Activated B cell treated with CpG ODN at 0.5 μM for 24 hours (primary cell): ENCODE results near the gene MAD1L1. TPM values are rescaled to one million over a fixed set of nuclear protein-coding genes. Genes with fewer than 3 reads are reported as not detected.

Source experiments
- ATAC-seq: fragments of 200-7000 bp; cut with Tn5 transposase; one replicate; pipeline ENCODE4 v1.10.0; 2021; ENCODE audit warnings: low read depth, mild to moderate bottlenecking, moderate library complexity
- CTCF ChIA-PET: fragments of 350-600 bp; sonication (Branson Sonifier 250); formaldehyde crosslinking; loops from one replicate; lab custom pipeline; 2021; ENCODE audit warnings: antibody characterized with exemption; lab: Charles Lee
- POLR2A ChIA-PET: fragments of 350-600 bp; sonication (Branson Sonifier 250); formaldehyde crosslinking; loops from one replicate; lab custom pipeline; 2021; ENCODE audit warnings: antibody characterized with exemption; lab: Charles Lee
- DNase-seq: peaks from one replicate; pipeline ENCODE4 v3.0.0; 2022
- H3K27ac Mint-ChIP-seq: one replicate; pipeline ENCODE4 v1.8.0; 2020; ENCODE audit warnings: mixed read lengths
- H3K27me3 Mint-ChIP-seq: one replicate; pipeline ENCODE4 v1.8.0; 2021; ENCODE audit warnings: mixed read lengths
- H3K36me3 Mint-ChIP-seq: one replicate; pipeline ENCODE4 v1.8.0; 2021; ENCODE audit warnings: low read depth, mixed read lengths
- H3K4me1 Mint-ChIP-seq: one replicate; pipeline ENCODE4 v1.8.0; 2021; ENCODE audit warnings: mixed read lengths
- H3K4me3 Mint-ChIP-seq: one replicate; pipeline ENCODE4 v1.8.0; 2020; ENCODE audit warnings: mild to moderate bottlenecking, mixed read lengths
- H3K9me3 Mint-ChIP-seq: one replicate; pipeline ENCODE4 v1.8.0; 2020; ENCODE audit warnings: mixed read lengths
- CTCF ChIP-seq: fragments of 200-600 bp; IDR thresholded peaks from one replicate; pipeline ENCODE4 v1.8.0; 2022; ENCODE audit warnings: antibody characterized with exemption, mild to moderate bottlenecking
- intact Hi-C: fragments of 100-400 bp; cut with micrococcal nuclease; formaldehyde crosslinking; loops from one replicate; pipeline ENCODE4 v1.15.1; 2024
- total RNA-seq: library from RNA; stranded (reverse); gene quantifications from 2 replicates; pipeline ENCODE4 v1.2.3, GENCODE V29; 2022

Gene MAD1L1
- total RNA-seq, 1 donor from 2014 or later = 54.6 TPM

DNA sequence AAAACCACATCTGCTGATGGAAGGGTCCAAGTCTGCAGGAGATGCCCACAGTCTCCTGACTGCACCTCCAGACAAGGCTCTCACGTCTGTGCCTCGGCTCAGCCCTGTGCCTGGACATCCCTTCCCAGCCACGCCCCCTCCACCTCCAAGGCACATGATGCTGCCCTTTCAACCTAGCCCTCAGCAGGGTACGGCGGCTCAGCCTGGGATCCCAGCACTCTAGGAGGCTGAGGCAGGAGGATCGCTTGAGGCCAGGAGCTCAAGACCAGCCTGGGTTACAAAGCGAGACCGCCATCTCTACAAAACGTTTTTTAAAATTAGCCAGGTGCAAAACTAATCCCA, 14.3 kb downstream of the MAD1L1 start:
- H3K4me3 Mint-ChIP-seq = no peak overlapping the region
- DNase-seq = no peak
- no peaks in the 10 kb centered on the region for H3K27me3 Mint-ChIP-seq
- H3K27ac Mint-ChIP-seq = no peak overlapping the region
- CTCF ChIA-PET = no interaction called here
- no peaks in the 10 kb centered on the region for H3K4me1 Mint-ChIP-seq
- no peak for TF ChIP-seq CTCF
- POLR2A ChIA-PET = no interaction called here
- H3K9me3 Mint-ChIP-seq = no peaks in the 10 kb centered on the region
- no peak for ATAC-seq
- H3K36me3 Mint-ChIP-seq = peaks cover 90% of the 10 kb centered on the region
- intact Hi-C loops = no loop called here

GRCh38 chr7:2217716-2218443, 14.9 kb downstream of the MAD1L1 start:
- Mint-ChIP-seq H3K9me3 (no peaks in the 10 kb centered on the region), H3K4me1 (no peaks in the 10 kb centered on the region), H3K27ac (no peak overlapping the region), H3K4me3 (no peak overlapping the region), H3K27me3 (no peaks in the 10 kb centered on the region), H3K36me3 (peaks cover 90% of the 10 kb centered on the region)
- CTCF ChIA-PET = no interaction called here
- ATAC-seq = no peak
- POLR2A ChIA-PET = no interaction called here
- TF ChIP-seq CTCF = no peak
- DNase-seq = no peak
- intact Hi-C loops = no loop called here

DNA sequence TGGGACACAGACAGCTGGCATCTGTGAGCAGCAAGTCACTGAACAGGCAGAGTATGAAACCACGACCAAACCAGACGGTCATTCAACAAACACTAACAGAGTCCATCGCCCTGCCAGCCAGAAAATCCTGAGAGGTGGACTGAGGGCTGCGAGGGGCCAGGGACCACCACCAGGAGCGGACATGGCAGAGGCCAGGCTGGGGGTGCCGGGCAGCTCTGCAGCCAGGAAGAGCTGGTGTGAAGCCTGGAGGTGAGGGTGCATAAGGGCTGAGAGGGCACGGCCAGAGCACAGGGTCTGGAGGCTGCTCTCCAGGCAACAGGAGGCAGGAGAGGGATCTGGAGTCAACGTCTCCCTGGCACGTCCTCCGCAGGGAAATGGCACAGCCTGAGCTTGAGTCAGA, 15.5 kb downstream of the MAD1L1 start:
- CTCF ChIA-PET = no interaction called here
- no peaks in the 10 kb centered on the region for H3K9me3 Mint-ChIP-seq
- peaks cover 91% of the 10 kb centered on the region for H3K36me3 Mint-ChIP-seq
- no peak for TF ChIP-seq CTCF
- ATAC-seq (no peak), DNase-seq (no peak)
- POLR2A ChIA-PET = no interaction called here
- H3K27ac Mint-ChIP-seq = no peak overlapping the region
- intact Hi-C loops = no loop called here
- no peaks in the 10 kb centered on the region for H3K4me1 Mint-ChIP-seq
- no peaks in the 10 kb centered on the region for H3K27me3 Mint-ChIP-seq
- H3K4me3 Mint-ChIP-seq = no peak overlapping the region

DNA sequence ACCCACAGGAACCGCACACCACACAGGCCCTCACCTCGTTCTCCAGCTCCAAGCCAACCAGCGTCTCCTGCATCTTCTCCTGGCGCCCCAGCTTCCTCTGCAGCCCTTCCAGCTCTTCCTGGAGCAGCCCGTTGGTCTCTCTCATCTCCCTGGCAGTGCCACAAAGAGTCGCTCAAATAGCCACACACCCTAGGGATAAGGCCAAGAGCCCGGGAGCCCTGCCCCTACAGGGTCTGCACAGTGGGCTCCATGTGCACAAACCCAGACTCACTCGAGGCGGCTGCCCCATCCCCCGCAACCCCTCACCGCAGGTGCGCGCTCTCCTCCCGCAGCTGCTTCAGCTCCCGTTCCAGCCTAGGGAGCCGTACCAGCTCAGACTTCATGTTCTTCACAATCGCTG, 16.9 kb downstream of the MAD1L1 start:
- intact Hi-C loops = no loop called here
- H3K27ac Mint-ChIP-seq = no peak overlapping the region
- POLR2A ChIA-PET = no interaction called here
- H3K36me3 Mint-ChIP-seq = peaks cover 93% of the 10 kb centered on the region
- no peaks in the 10 kb centered on the region for H3K4me1 Mint-ChIP-seq
- H3K4me3 Mint-ChIP-seq = no peak overlapping the region
- no peaks in the 10 kb centered on the region for H3K9me3 Mint-ChIP-seq
- no peak for ATAC-seq
- no peak for DNase-seq
- CTCF ChIA-PET = no interaction called here
- TF ChIP-seq CTCF = no peak
- H3K27me3 Mint-ChIP-seq = no peaks in the 10 kb centered on the region

- Mint-ChIP-seq H3K4me3 (no peak overlapping the region), H3K27me3 (no peaks in the 10 kb centered on the region), H3K9me3 (no peaks in the 10 kb centered on the region), H3K4me1 (peaks cover 6% of the 10 kb centered on the region), H3K27ac (no peak overlapping the region), H3K36me3 (peaks cover 87% of the 10 kb centered on the region)
- intact Hi-C loops = no loop called here
- TF ChIP-seq CTCF = no peak
- ATAC-seq (no peak), DNase-seq (no peak)
- CTCF ChIA-PET = no interaction called here
- POLR2A ChIA-PET = no interaction called here
Observed at GRCh38 chr7:2214636-2215035, 18.1 kb downstream of the MAD1L1 start.
